OCI-LY7 (cell line): ENCODE data around the gene FZD2. TPM values are rescaled to one million over a fixed set of nuclear protein-coding genes. Genes with fewer than 3 reads are reported as not detected.

ENCODE experiments used
- BruUV-seq: library from RNA; stranded (reverse); fragments of 400-500 nt; replicated peaks from 2 replicates; lab custom pipeline; 2021; lab: Mats Ljungman, UMichigan
- CTCF ChIA-PET: fragments of 300-600 bp; sonication (Branson Sonifier 250); formaldehyde crosslinking; loops from one replicate; lab custom pipeline; 2022; ENCODE audit warnings: antibody characterized with exemption; ENCODE audit not compliant: unreplicated experiment; lab: Charles Lee
- POLR2A ChIA-PET: fragments of 300-600 bp; sonication (Branson Sonifier 250); formaldehyde crosslinking; loops from one replicate; lab custom pipeline; 2022; ENCODE audit warnings: antibody characterized with exemption; lab: Charles Lee
- DNase-seq: peaks from one replicate; pipeline ENCODE4 v3.0.0-alpha.2; 2015; ENCODE audit warnings: low spot score
- H2AFZ ChIP-seq: fragments of 200-600 bp; sonication (generic), shearing (Covaris generic); 2 replicates; pipeline ENCODE4 v1.6.1; 2014; ENCODE audit warnings: mild to moderate bottlenecking, antibody characterized with exemption, low read length, moderate library complexity
- H3K27ac ChIP-seq: fragments of 200-600 bp; sonication (generic); 2 replicates; pipeline ENCODE4 v1.5.1; 2014; ENCODE audit warnings: mixed run types, low read depth, mild to moderate bottlenecking, moderate library complexity, low read length, inconsistent platforms; ENCODE audit not compliant: poor library complexity, severe bottlenecking
- H3K36me3 ChIP-seq: fragments of 200-600 bp; sonication (generic); 2 replicates; pipeline ENCODE4 v1.6.1; 2014; ENCODE audit warnings: mild to moderate bottlenecking, antibody characterized with exemption, low read length, moderate library complexity, mixed read lengths; ENCODE audit not compliant: insufficient read depth
- H3K4me1 ChIP-seq: fragments of 200-600 bp; sonication (generic); 2 replicates; pipeline ENCODE4 v1.5.1; 2014; ENCODE audit warnings: mild to moderate bottlenecking, low read length; ENCODE audit not compliant: insufficient read depth, poor library complexity, severe bottlenecking
- H3K4me2 ChIP-seq: fragments of 200-600 bp; sonication (generic); 2 replicates; pipeline ENCODE4 v1.6.1; 2014; ENCODE audit warnings: mild to moderate bottlenecking, low read length
- H3K4me3 ChIP-seq: fragments of 200-600 bp; sonication (generic); 2 replicates; pipeline ENCODE4 v1.5.1; 2014; ENCODE audit warnings: mild to moderate bottlenecking, low read depth, low read length; ENCODE audit not compliant: poor library complexity, severe bottlenecking
- H3K79me2 ChIP-seq: fragments of 200-600 bp; sonication (generic); 2 replicates; pipeline ENCODE4 v1.6.1; 2016; ENCODE audit warnings: low read depth, mild to moderate bottlenecking, low read length, moderate library complexity, mixed read lengths; ENCODE audit not compliant: insufficient read depth
- H3K9me2 ChIP-seq: fragments of 200-600 bp; sonication (generic); 2 replicates; pipeline ENCODE4 v1.6.1; 2016; ENCODE audit warnings: mild to moderate bottlenecking, low read length, mixed read lengths; ENCODE audit not compliant: insufficient read depth
- H3K9me3 ChIP-seq: fragments of 200-600 bp; sonication (generic); 2 replicates; pipeline ENCODE4 v1.6.1; 2014; ENCODE audit warnings: mild to moderate bottlenecking, mixed run types, low read length, mixed read lengths
- H4K20me1 ChIP-seq: fragments of 200-600 bp; sonication (generic); 2 replicates; pipeline ENCODE4 v1.6.1; 2014; ENCODE audit warnings: mild to moderate bottlenecking, antibody characterized with exemption, low read length, moderate library complexity, mixed read lengths; ENCODE audit not compliant: insufficient read depth
- CTCF ChIP-seq: fragments of 200-600 bp; sonication (generic); conservative IDR thresholded peaks from 2 replicates; pipeline ENCODE4 v1.5.1; 2014; ENCODE audit warnings: mild to moderate bottlenecking, antibody characterized with exemption, low read length, moderate library complexity, mixed read lengths
- EZH2phosphoT487 ChIP-seq: fragments of 200-600 bp; sonication (generic); IDR thresholded peaks from 2 replicates; pipeline ENCODE4 v1.6.1; 2018; ENCODE audit warnings: low read depth, borderline replicate concordance, mild to moderate bottlenecking, mixed run types, antibody characterized with exemption, low read length, moderate library complexity, mixed read lengths
- intact Hi-C: fragments of 100-400 bp; cut with micrococcal nuclease; formaldehyde crosslinking; loops from one replicate; pipeline ENCODE4 v1.10.0; 2022; ENCODE audit not compliant: unreplicated experiment
- total RNA-seq, 2 experiments: library from RNA; depleted of rRNA in 1 of 2; stranded (reverse); fragments of >200 nt in 1 of 2; shearing (Covaris generic) in 1 of 2; gene quantifications; 2 replicates each; pipeline ENCODE4 v1.2.3, GENCODE V29; 2014 to 2022

Gene FZD2
- total RNA-seq, 2 experiments from 2014 or later = 3.7 to 9.2 TPM

- Histone ChIP-seq H3K36me3 (no peaks in the 10 kb centered on the region), H2AFZ (no peak overlapping the region; the same call in 1 of the 2 replicates), H3K4me1 (peaks cover 13% of the 10 kb centered on the region), H3K4me2 (peak overlapping the region; percentile 33; the same call in 1 of the 2 replicates), H3K79me2 (no peaks in the 10 kb centered on the region), H3K4me3 (no peak overlapping the region), H3K9me3 (no peaks in the 10 kb centered on the region), H3K27ac (no peak overlapping the region), H4K20me1 (no peaks in the 10 kb centered on the region), H3K9me2 (no peaks in the 10 kb centered on the region)
- no TSS peak for BruUV-seq
- TF ChIP-seq CTCF (no peak), EZH2phosphoT487 (no peak)
- peak; percentile 30 for DNase-seq
- CTCF ChIA-PET = no interaction called here
- intact Hi-C loops = no loop called here
- POLR2A ChIA-PET = no interaction called here
These were observed 15.3 kb upstream of the FZD2 start for GRCh38 chr17:44541884-44542581.

DNA sequence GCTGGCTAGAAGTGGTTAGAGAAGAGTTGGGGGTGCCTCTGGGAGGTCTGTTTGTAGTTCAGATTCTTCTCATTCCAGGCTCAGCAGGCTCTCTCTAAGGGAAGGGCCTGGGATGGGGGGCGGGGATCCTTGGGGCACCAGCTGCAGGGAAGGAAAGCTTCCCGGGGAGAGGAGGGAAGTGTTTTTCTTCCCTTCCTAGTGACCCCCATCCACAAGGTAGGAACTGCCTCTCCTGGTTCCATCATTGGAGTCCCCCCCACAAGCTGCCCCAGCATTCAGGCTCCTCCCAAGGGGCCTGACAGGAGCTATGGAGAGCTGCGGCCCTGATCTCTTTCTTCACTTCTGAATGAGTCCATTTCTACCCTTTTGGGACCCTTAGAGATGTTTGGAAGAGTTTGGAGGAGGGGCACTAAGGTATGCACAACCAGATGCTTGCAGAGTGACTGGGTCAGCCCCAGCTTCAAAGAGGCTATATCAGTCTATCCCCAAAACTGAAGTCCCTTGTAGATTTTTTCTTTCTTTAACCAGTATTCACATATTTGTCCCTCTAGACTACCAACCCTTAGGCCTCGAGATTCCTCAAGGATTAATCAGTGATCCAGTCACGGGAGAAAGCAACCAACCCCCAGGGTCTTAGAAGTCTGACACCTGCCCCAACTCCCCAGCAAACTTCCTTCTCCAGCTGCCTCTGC, 13.9 kb upstream of the FZD2 start:
- intact Hi-C loops = no loop called here
- H3K4me1 ChIP-seq = peaks cover 23% of the 10 kb centered on the region
- no peak overlapping the region for H3K4me2 ChIP-seq
- H3K79me2 ChIP-seq = no peaks in the 10 kb centered on the region
- no peak overlapping the region for H3K27ac ChIP-seq
- BruUV-seq = no TSS peak
- DNase-seq = no peak
- H3K36me3 ChIP-seq = no peaks in the 10 kb centered on the region
- no peaks in the 10 kb centered on the region for H3K9me2 ChIP-seq
- ChIA-PET CTCF (no interaction called here), POLR2A (interaction anchor here (0.6 kb wide), 2 partner anchors 159 to 1374 kb away, joined by 3 to 4 read pairs; no protein-coding TSS in a partner anchor)
- no peak for TF ChIP-seq EZH2phosphoT487
- no peak for TF ChIP-seq CTCF
- H2AFZ ChIP-seq = peak overlapping the region; percentile 75; the same call in 1 of the 2 replicates
- no peak overlapping the region for H3K4me3 ChIP-seq
- H3K9me3 ChIP-seq = no peaks in the 10 kb centered on the region
- no peaks in the 10 kb centered on the region for H4K20me1 ChIP-seq
